Midbrain (tissue), 1 donor: ENCODE results near the gene FLNB.
"Not testable (repeated sequence)": the region's sequence is repeated elsewhere in the genome, so short reads cannot be mapped to it uniquely, and the experiment has no call there.

Experiments used
- DNase-seq: peaks from one replicate; lab custom pipeline; 2025; lab: John Stamatoyannopoulos, UW

FLNB gene

DNA sequence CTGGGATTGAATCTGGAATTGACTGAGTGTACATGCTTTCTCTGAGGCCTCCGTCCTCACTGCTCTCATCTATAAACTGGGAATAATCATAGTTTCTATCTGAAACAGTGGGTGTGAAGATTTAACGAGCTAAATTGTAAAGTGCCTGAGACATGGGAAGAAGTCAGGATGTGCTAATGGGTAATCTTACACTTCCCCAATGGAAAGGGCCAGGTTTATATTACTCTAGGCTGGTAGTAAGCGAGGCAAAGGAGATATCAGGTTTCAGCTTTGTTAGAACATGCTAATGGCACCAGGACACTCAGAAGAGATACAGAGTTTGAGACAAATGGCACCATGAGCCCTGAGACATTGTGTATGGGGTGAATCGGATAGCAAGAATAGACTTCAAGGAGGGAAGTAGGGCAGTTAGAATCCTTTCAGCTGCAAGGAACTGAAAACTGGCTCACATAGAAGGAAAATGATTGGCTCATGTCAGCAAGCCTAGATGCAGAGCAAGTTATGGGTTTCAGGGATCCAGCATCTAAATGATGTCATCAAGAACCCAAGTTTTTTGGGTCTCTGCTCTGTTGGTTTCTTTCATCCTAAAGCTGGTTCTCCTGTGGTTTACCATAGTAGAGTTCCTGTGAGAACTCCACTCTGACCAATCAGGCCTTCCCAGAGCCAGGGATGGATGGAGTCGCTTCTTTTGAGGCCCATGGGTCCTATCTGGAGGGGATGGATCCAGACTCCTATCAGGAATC is 21.8 kb downstream of the FLNB start:
- no peak for DNase-seq

DNA sequence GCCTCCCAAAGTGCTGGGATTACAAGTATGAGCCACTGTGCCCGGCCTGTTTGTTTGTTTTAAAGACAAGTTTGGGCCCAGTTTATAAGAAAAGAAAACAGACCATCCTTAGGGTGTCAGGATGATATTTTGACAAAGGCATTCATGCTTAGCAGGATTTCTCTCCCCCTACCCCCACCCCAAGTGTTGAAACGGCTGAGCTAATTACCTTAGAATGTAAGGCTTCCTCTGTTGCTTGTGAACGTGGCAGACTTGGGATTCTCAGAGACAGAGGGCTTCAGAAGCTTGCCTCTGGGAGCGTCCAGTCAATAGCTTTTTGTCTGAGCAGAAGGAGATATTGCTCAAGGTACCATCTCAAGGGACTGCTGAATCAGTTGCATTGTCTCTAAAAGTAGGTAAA is 24.0 kb downstream of the FLNB start:
- no peak for DNase-seq

DNA sequence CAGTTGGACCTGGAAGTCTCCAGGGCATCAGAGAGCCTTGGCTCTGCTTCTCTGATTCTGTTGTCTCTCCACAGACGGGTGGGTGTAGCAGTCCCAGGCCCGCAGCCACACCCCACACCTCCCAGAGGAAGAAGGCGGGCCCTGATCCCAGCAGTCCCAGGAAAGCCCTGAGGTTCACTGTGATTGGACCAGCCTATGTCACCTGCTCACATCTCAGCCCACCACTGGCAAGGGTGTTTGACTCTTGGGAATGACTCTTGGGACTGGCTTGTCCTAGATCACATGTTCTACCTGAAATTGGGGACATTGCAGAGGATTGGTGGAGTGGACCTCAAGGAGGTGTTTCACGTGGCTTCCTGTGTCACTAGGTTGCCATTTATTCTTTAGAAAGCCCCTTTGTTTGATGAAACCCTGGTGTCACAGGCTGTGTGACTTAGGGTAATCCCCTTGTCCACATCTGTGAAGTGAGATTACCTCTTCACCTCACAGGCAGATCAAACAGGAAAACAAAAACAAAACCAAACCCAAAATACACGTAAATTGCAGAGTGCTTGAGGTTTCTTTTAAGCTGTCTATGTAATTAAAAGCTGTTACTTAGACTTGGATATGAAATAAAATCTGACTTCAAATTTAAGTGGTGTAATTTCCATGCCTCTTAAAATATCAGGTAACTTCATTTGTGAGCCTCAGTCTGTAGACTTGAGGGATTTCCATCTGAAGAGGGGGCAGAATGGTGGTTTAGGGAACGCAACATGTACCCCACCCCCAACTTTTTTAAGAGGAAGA is 26.7 kb downstream of the FLNB start:
- no peak for DNase-seq

DNA sequence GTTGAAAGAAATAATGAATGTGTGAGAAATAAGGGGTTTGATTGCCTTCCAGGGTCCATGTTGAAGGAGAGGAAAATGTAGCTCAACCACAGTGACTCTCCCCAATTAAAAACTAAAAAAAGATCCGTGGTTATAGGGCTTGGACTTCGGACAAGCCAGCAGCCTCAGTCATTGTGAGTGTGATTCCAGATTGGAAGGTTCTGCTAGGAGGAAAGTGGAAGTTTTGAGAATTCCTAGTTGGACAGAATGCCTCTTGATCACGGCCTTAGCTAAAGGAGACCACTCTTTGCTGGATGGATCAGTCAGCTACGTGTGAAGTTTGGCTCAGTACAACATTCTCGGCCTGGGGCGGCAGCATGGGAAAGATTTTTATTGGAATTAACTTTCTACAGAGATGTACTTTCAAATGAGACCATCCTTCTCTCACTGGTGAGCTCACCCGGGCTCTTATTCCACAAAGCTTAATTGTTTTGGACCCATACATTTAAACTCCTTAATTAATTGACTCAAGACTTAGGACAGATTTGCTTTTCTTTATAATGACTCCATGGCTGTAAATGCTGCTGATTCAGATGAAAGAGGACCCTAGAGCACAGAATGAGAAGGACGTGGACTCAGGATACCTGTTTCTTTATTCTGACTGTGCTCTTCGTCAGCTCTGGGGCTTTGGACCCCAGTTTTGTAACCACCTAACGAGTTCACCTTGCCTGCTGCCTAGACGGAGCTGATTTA is 27.5 kb downstream of the FLNB start:
- DNase-seq, result no peak

DNA sequence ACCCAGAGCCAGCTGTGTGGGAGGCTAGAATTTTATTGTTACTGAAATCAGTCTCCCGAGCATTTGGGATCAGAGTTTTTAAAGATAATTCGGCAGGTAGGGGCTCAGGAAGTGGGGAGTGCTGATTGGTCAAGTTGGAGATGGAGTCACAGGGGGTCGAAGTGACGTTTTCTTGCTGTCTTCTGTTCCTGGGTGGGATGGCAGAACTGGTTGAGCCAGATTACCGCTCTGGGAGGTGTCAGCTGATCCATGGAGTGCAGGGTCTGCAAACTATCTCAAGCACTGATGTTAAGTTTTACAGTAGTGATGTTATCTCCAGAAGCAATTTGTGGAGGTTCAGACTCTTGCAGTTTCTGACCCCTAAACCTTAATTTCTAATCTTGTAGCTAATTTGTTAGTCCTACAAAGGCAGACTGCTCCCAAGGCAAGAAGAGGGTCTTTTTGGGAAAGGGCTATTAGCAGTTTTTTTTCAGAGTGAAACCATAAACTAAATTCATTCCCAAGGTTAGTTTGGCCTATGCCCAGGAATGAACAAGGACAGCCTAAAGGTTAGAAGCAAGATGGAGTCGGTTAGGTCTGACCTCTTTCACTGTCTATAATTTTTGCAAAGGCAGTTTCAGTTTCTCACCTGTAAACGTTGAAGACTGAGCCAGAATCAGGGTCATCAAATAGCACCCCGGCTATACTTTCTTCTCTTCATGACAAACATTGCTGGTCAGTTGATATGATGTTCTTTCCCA is 28.2 kb downstream of the FLNB start:
- no peak for DNase-seq

DNA sequence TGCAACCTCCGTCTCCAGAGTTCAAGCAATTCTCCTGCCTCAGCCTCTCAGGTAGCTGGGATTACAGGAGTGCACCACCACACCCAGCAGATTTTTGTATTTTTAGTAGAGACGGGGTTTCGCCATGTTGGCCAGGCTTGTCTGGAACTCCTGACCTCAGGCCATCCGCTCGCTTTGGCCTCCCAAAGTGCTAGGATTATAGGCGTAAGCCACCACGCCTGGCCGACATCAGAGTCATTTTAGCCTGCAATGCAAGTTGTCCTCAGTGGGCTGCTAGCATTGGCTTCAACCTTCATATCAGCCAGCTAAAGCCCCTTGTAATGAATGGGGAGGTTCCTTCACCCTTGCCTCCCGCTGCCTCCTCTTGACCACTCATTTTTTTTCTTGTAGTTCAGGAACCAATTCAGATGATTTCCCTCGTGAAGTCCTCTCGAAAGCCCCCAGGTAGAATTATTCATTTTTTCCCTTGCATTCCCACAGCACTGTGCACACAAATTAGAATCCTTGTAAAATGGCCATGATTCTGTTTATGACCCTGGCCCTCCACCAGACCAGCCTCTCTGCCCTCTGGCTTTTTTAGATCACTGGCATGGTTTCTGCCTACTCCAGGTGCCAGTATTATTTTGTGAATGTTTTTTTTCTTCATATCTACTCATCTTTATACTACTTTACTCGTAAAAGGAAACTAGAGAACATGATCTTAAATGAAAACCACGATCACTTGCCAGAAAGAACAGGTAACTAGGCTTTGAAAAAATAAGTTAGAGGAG is 29.1 kb downstream of the FLNB start:
- no peak for DNase-seq

DNA sequence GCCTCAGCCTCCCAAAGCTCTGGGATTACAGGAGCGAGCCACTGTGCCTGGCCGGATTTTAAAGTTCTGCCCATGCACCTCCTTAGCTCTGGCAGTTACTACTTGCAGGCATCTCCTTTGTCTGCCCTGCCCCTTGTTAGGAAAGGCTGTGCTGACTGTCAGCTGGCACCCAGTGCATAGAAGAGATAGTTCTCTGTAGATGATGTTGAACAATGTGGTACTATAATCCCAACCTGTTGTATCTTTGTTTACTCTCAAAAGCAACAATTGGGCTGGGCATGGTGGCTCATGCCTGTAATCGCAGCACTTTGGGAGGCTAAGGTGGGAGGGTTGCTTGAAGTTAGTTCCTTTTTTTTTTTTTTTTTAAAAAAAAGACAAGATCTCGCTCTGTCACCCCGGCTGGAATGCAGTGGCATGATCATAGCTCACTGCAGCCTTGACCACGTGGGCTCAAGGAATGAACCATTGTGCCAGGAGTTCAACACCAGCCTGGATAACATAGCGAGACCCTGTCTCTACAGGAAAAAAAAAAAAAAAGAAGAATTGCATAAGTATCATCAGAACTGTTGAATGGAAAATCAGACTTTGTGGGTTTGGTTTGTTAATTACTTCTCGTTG is 30.6 kb downstream of the FLNB start:
- no peak for DNase-seq

DNA sequence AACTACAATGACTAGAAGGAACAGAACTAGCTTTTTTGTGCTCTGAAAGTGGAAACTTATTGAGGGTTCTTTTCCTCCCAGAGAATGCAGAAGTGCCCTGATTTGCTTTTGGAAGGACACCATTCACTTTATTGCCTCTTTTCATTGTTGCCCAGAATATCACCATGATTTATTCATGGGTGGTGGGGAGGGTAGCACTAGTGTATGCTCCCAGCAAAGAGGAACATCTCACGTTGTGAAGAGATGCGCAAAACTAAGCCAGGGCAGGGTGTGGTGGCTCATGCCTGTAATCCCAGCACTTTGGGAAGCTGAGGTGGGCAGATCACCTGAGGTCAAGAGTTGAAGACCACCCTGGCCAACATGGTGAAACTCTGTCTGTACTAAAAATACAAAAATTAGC is 31.4 kb downstream of the FLNB start:
- no peak for DNase-seq

DNA sequence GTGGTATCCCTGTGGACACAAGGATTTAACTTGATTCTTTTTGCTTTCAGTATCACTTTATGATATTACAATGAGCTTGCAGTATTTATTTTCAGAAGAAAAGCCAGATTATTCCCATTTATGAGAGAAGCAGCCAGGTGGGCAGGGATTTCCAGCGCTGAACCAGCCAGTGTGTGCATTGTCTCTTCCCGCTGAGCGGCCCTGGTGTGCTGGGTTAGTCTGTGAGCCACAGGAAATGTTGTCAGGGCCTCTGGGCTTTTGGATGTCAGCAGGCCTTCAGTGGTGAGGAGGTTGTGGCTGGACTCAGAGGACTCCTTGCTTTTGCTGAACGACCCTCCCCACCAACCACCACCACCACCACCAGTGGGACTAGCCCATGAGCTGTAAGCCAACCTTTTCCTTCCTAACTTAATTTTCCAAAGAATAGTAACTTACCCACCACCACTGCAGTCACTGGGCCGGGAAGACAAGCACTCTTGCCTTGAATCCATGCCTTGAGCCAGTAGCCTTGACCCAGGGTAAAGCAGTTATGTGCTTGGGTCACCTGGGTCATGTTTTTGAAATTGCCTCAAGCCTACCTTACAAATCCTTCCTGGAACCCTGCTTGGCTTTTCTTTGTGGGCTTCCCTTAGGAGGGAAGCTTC is 33.1 kb downstream of the FLNB start:
- no peak for DNase-seq

DNA sequence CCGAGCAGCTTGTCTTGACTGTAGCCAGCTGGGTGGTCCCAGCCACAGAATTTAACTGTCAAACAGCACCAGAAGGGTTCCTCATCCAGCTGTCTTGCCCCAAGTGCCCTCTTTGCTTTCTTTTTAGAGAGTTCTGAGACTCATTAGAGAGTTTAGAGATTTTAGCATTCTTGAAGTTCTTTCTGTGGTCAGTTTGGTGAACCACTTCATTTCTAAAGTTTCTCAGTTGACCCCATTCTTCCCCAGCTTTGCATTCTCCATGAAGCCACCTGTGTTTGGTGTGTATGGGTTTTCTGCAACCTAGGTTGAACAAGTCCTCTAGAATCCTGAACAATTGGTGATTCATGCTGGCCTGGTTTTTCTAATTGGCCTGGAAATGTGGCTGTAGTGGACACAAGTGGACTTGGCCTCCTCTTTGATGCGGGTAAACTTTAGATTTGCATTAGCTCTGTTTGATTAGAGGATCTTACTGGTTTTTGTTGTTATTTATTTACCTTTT is 33.7 kb downstream of the FLNB start:
- DNase-seq, result no peak

DNA sequence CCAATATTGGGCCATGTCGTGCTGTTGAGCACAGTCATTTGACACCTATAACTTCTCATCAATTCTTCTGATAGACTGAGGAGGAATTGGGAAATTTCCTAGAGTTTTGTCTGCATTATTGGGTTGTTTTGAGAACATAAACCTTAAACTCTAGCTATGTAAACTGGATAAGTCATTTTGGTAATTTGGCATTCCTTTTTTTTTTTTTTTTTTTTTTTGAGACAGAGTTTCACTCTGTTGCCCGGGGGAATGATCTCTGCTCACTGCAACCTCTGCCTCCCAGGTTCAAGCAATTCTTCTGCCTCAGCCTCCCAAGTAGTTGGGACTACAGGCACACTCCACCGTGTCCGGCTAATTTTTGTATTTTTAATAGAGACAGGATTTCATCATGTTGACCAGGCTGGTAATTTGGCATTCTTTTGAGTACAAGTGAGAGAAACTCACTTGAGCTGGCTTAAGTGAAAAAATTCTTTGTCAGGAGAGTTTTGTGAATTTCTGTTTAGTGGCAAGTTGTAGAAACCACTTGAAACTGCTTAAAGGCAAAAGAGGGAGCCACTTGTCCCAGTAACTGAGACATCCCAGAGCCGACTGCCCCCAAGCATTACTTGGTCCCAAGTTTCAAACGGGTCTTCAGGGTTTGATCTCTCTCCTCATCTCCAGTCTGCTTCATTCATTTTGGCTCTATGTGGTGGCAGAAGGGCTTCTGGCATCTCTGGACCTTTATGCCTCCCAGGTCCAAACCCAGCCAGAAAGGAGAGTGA is 34.9 kb downstream of the FLNB start:
- no peak for DNase-seq

DNA sequence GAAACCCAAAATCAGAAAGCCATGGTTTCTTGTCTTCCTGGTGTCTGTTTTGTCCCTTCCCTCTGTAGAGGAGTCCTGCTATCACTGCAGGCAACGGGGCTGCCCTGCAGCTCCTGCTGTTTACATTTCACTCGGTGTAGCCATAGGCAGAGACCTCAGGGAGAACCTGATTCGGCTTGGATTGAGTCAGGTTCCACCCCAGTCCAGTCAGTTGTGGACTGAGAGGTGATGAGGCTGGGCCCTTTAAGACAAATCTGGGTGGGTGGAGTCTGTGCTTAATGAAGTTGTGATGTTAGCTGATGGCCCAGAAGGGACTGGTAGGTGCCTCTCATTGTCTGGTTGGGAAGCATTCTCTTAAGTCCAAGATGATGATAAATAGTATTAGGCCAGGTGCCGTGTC is 35.7 kb downstream of the FLNB start:
- DNase-seq, result no peak

DNA sequence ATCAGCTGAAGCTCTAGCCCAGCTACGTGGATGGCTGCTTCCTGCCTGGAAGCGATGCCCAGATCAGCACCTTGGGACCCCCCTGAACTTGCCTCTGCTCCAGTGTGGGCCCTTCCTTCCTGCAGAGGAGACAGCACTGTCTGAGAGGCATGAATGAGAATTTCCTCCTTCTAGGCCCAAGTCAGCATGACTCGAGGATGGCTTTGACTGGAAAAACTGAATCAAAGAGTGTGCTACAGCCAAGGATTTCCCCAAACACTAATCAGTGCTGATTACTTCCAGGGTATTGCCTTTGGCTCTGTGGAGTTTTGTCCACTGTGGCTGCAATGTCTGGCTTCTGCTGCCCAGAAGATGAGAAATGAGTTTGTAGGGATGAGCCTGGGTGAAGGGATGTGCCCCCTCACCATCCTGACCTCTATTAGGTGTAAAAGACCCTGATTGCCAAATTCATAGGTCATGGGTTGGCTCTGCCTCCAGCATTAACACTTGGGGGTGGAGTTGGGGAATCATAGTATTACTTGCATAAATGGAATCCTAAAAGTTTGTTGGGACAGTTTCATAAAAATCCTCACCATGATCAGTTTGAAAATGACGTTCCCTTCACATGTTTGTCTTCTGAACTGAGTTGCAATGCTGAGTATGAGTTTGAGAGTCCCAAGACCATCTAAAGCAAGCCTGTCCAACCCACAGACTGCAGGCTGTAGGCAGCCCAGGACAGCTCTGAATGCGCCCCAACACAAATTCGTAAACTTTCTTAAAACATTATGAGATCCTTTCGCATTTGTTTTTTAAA is 36.7 kb downstream of the FLNB start:
- DNase-seq, result no peak

DNA sequence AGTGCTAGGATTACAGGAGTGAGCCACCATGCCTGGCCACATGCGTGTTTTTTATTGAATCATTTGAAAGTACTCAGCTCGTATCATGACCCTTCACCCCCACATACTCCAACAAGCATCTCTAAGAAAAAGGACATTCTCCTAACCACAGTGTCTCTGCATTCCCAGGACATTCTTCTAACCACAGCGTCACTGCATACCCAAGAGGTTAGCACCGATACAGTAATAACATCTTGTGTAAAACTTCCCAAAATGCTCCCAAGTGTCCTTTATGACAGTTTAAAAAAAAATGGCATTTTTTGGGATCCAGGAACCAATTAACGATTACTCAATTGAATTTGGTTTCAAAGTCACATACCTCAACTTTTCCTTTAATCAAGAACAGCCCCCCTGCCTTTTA is 39.6 kb downstream of the FLNB start:
- no peak for DNase-seq

DNA sequence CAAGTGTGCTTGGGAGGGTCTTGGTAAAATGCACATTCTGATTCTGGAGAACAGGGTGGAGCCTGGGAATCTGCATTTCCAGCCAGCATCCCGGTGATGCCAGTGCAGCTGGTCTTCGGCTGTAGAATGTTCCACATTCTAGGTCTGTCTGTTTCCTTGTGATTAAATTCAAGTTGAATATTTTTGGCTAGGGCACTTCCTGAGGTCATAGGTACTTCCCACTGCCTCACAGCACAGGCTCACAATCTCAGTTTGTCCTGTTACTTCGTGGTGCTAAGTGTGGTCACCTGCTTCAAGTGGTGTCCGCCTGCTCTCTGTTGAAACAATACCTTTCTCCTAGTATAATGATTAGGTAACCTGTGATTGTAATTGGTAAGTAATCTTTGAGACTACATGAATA is 40.1 kb downstream of the FLNB start:
- DNase-seq, result no peak

DNA sequence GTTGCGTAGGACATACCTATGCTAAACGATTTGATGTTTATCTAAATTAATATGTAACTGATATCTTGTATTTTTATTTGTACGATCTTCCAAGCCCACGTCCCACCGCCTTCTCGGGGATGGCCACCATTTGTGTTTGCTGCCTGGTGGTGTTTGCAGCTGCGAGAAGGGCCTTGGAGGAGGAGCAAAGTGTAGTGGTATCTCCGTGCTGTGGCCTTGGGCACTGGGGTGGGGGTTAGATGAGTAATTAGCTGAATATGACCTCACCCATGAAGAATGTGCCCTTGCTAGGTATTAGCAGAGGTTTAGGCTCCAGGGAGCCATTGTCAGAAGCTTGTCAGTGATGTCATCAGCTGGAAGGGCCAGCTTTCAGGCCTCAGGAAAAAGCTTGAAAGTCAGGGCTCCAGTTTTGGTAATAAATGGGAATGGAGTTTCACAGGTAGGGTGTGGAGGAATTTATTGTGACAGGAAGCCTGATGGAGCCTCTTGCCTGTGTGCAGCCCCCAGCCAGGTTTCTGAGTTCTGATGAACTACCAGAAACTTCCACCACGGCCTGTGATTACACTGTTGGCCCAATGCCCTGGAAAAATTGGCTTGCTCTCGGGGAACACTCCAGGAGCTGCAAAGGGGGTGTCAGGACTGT is 41.0 kb downstream of the FLNB start:
- DNase-seq, result no peak

DNA sequence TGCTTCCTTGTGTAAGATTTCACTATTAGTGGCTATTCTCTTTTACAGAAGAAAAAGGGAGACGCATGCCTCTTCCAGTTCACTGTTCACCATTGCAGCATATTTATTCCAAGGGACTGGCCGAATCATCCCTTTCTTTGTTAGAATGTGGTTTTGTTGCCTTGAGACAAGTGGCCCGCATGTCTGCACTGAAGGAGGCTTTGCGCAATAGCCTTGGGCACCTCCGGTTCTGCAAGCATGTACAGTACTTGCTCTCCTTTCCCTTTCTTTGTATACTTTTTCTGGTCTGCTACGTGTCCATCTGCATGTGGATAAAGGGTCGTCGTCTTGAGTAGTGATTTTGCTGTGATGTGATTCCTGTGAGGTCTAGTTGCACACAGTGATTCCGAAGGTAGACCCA is 43.0 kb downstream of the FLNB start:
- no peak for DNase-seq

DNA sequence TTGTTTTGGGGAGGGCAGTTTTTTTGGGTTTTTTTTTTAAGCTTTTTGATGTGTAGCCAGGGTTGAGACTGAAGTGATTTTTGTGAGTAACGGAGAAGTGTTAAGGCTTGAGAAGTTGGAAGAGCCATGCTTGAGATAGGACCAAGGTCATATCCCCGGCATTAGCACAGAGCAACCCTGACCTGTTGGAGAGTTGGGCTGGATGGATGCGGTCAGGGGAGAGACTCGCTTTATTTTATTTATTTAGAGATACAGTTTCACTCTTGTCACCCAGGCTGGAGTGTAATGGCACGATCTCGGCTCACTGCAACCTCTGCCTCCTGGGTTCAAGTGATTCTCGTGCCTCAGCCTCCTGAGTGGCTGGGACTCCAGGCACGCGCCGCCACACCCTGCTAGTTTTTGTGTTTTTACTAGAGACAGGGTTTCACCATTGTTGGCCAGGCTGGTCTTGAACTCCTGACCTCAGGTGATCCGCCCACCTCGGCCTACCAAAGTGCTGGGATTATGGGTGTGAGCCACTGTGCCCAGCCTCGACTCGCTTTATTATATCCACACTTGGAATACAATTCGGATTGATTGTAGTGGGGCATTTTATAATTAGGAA is 43.5 kb downstream of the FLNB start:
- not testable (repeated sequence) for DNase-seq
